ENCODE results near the gene HAUS6. TPM values are rescaled to one million over a fixed set of nuclear protein-coding genes. Genes with fewer than 3 reads are reported as not detected.

The HAUS6 gene
- total RNA-seq, 2 donors from 2014 or later, result 7.3 to 11.3 TPM

- H3K4me3 ChIP-seq, result no peak overlapping the region
- H3K27me3 ChIP-seq (replicated peaks; ENCODE audit: insufficient read depth), result no peaks in the 10 kb centered on the region
- H3K27ac ChIP-seq, result no peak overlapping the region
- DNase-seq (ENCODE audit: low spot score), result no peak
- no peaks in the 10 kb centered on the region for H3K4me1 ChIP-seq (replicated peaks)
- intact Hi-C loops (cut with DNase I), result no loop called here
- H3K9me3 ChIP-seq, result no peaks in the 10 kb centered on the region
- H3K36me3 ChIP-seq, result no peaks in the 10 kb centered on the region
- 56% methylated on average over 1 of the region's 1 CpG for WGBS
- TF ChIP-seq POLR2AphosphoS5 (IDR thresholded peaks at IDR 0.05), result no peak
- TF ChIP-seq POLR2A (IDR thresholded peaks at IDR 0.05), result no peak
These were observed 27.9 kb downstream of the HAUS6 start for GRCh38 chr9:19074836-19075235.

- no peak overlapping the region for H3K4me3 ChIP-seq
- no peaks in the 10 kb centered on the region for H3K9me3 ChIP-seq
- H3K4me1 ChIP-seq (replicated peaks), result no peaks in the 10 kb centered on the region
- no peaks in the 10 kb centered on the region for H3K36me3 ChIP-seq
- WGBS, result 96% methylated on average over 2 of the region's 2 CpGs
- DNase-seq (ENCODE audit: low spot score), result no peak
- TF ChIP-seq POLR2A (IDR thresholded peaks at IDR 0.05), result no peak
- no peak for TF ChIP-seq POLR2AphosphoS5 (IDR thresholded peaks at IDR 0.05)
- TF ChIP-seq, protein P1, sequence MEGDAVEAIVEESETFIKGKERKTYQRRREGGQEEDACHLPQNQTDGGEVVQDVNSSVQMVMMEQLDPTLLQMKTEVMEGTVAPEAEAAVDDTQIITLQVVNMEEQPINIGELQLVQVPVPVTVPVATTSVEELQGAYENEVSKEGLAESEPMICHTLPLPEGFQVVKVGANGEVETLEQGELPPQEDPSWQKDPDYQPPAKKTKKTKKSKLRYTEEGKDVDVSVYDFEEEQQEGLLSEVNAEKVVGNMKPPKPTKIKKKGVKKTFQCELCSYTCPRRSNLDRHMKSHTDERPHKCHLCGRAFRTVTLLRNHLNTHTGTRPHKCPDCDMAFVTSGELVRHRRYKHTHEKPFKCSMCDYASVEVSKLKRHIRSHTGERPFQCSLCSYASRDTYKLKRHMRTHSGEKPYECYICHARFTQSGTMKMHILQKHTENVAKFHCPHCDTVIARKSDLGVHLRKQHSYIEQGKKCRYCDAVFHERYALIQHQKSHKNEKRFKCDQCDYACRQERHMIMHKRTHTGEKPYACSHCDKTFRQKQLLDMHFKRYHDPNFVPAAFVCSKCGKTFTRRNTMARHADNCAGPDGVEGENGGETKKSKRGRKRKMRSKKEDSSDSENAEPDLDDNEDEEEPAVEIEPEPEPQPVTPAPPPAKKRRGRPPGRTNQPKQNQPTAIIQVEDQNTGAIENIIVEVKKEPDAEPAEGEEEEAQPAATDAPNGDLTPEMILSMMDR (IDR thresholded peaks at IDR 0.05), result no peak
- no peak overlapping the region for H3K27ac ChIP-seq
- H3K27me3 ChIP-seq (replicated peaks; ENCODE audit: insufficient read depth), result no peaks in the 10 kb centered on the region
- intact Hi-C loops (cut with DNase I), result no loop called here
These were observed 28.5 kb downstream of the HAUS6 start for GRCh38 chr9:19074229-19074628.

- H3K27me3 ChIP-seq (replicated peaks; ENCODE audit: insufficient read depth), result no peaks in the 10 kb centered on the region
- no peak overlapping the region for H3K27ac ChIP-seq
- TF ChIP-seq POLR2AphosphoS5 (IDR thresholded peaks at IDR 0.05) (no peak), POLR2A (IDR thresholded peaks at IDR 0.05) (no peak)
- TF ChIP-seq, protein P1 (IDR thresholded peaks at IDR 0.05), result no peak
- no peaks in the 10 kb centered on the region for H3K9me3 ChIP-seq
- DNase-seq (ENCODE audit: low spot score), result no peak
- no peaks in the 10 kb centered on the region for H3K36me3 ChIP-seq
- no peak overlapping the region for H3K4me3 ChIP-seq
- intact Hi-C loops (cut with DNase I), result no loop called here
- H3K4me1 ChIP-seq (replicated peaks), result no peaks in the 10 kb centered on the region
These were observed 45.7 kb downstream of the HAUS6 start for GRCh38 chr9:19057033-19057432.

GRCh38 chr9:19050637-19051591 lies 51.8 kb downstream of the HAUS6 start:
- intact Hi-C loops (cut with DNase I), result no loop called here
- 54% methylated on average over 12 of the region's 12 CpGs for WGBS
- no peaks in the 10 kb centered on the region for H3K4me1 ChIP-seq (replicated peaks)
- H3K36me3 ChIP-seq, result no peaks in the 10 kb centered on the region
- TF ChIP-seq, protein P1 (IDR thresholded peaks at IDR 0.05), result no peak
- no peak for TF ChIP-seq POLR2A (IDR thresholded peaks at IDR 0.05)
- no peak for TF ChIP-seq POLR2AphosphoS5 (IDR thresholded peaks at IDR 0.05)
- DNase-seq (ENCODE audit: low spot score), result no peak
- H3K9me3 ChIP-seq, result no peaks in the 10 kb centered on the region
- H3K27ac ChIP-seq, result no peak overlapping the region
- H3K27me3 ChIP-seq (replicated peaks; ENCODE audit: insufficient read depth), result no peaks in the 10 kb centered on the region
- H3K4me3 ChIP-seq, result peak overlapping the region; percentile 79 to 89

DNA sequence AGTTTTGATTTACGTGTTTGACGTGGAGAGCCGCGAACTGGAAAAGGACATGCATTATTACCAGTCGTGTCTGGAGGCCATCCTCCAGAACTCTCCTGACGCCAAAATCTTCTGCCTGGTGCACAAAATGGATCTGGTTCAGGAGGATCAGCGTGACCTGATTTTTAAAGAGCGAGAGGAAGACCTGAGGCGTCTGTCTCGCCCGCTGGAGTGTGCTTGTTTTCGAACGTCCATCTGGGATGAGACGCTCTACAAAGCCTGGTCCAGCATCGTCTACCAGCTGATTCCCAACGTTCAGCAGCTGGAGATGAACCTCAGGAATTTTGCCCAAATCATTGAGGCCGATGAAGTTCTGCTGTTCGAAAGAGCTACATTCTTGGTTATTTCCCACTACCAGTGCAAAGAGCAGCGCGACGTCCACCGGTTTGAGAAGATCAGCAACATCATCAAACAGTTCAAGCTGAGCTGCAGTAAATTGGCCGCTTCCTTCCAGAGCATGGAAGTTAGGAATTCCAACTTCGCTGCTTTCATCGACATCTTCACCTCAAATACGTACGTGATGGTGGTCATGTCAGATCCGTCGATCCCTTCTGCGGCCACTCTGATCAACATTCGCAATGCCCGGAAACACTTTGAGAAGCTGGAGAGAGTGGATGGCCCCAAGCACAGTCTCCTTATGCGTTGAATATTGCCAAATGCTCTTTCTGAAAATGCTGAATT lies 52.6 kb downstream of the HAUS6 start:
- peak overlapping the region; percentile 79 to 89 for H3K4me3 ChIP-seq
- peak overlapping the region; percentile 94 to 95 for H3K27ac ChIP-seq
- WGBS, result 2% methylated on average over 33 of the region's 33 CpGs
- no peaks in the 10 kb centered on the region for H3K4me1 ChIP-seq (replicated peaks)
- H3K9me3 ChIP-seq, result no peaks in the 10 kb centered on the region
- intact Hi-C loops (cut with DNase I), result no loop called here
- DNase-seq (ENCODE audit: low spot score), result no peak
- TF ChIP-seq, protein P1 (IDR thresholded peaks at IDR 0.05), result no peak
- H3K27me3 ChIP-seq (replicated peaks; ENCODE audit: insufficient read depth), result no peaks in the 10 kb centered on the region
- H3K36me3 ChIP-seq, result no peaks in the 10 kb centered on the region

Measured in prostate gland (tissue), 2 donors.